Smooth muscle cell (in vitro differentiated cells): Measurements from ENCODE around the gene ARL6. TPM values are rescaled to one million over a fixed set of nuclear protein-coding genes. Genes with fewer than 3 reads are reported as not detected.

ENCODE experiments used
- DNase-seq: peaks from one replicate; lab custom pipeline; 2025; ENCODE audit not compliant: unreplicated experiment; lab: John Stamatoyannopoulos, UW
- H2AFZ ChIP-seq: fragments of 200-600 bp; sonication (generic); 2 replicates; pipeline ENCODE4 v1.6.0; 2016; ENCODE audit warnings: antibody characterized with exemption, low read depth, mild to moderate bottlenecking
- H3F3A ChIP-seq: fragments of 200-600 bp; sonication (generic); 2 replicates; pipeline ENCODE4 v1.6.0; 2017; ENCODE audit warnings: antibody characterized with exemption, low read depth
- H3K27ac ChIP-seq: fragments of 200-600 bp; sonication (generic); 2 replicates; pipeline ENCODE4 v1.5.1; 2016; ENCODE audit warnings: low read depth, mild to moderate bottlenecking
- H3K27me3 ChIP-seq: fragments of 200-600 bp; sonication (generic); 2 replicates; pipeline ENCODE4 v1.6.1; 2016; ENCODE audit warnings: low read depth, mild to moderate bottlenecking
- H3K36me3 ChIP-seq: fragments of 200-600 bp; sonication (generic); 2 replicates; pipeline ENCODE4 v1.5.1; 2016; ENCODE audit warnings: low read depth
- H3K4me1 ChIP-seq: fragments of 200-600 bp; sonication (generic); 2 replicates; pipeline ENCODE4 v1.5.1; 2016; ENCODE audit warnings: low read depth
- H3K4me2 ChIP-seq: fragments of 200-600 bp; sonication (generic); 2 replicates; pipeline ENCODE4 v1.6.0; 2016; ENCODE audit warnings: mild to moderate bottlenecking
- H3K4me3 ChIP-seq: fragments of 200-600 bp; sonication (generic); 2 replicates; pipeline ENCODE4 v1.5.1; 2016; ENCODE audit warnings: mild to moderate bottlenecking
- H3K79me2 ChIP-seq: fragments of 200-600 bp; sonication (generic); 2 replicates; pipeline ENCODE4 v1.6.0; 2016; ENCODE audit warnings: low read depth, mild to moderate bottlenecking
- H3K9ac ChIP-seq: fragments of 200-600 bp; sonication (generic); 2 replicates; pipeline ENCODE4 v1.6.0; 2016; ENCODE audit warnings: low read depth
- H3K9me3 ChIP-seq: fragments of 200-600 bp; sonication (generic); replicated peaks from 2 replicates; pipeline ENCODE4 v1.5.1; 2016; ENCODE audit warnings: low read depth
- H4K20me1 ChIP-seq: fragments of 200-600 bp; sonication (generic); 2 replicates; pipeline ENCODE4 v1.6.0; 2016; ENCODE audit warnings: low read depth
- WGBS: methylation state at CpG from one replicate; pipeline ENCODE4 v1.1.7; 2016; ENCODE audit warnings: low lambda C conversion rate; 5-methylcytosine and 5-hydroxymethylcytosine counted together
- polyA plus RNA-seq: library from polyadenylated mRNA; unstranded; fragments of >200 nt; fragmentation: Nextera tagmentation; extraction: Ambion mirVana; gene quantifications from 2 replicates; pipeline ENCODE4 v1.2.1, GENCODE V29; 2016
- total RNA-seq: library from RNA; depleted of rRNA; stranded (reverse); fragments of >200 nt; gene quantifications from 2 replicates; pipeline ENCODE4 v1.2.3, GENCODE V29; 2014
- TF ChIP-seq, protein P1 (sequence below): fragments of 200-600 bp; sonication (generic); IDR thresholded peaks from 2 replicates; pipeline ENCODE4 v1.5.1; 2017; ENCODE audit warnings: borderline replicate concordance, mild to moderate bottlenecking, antibody characterized with exemption; ENCODE audit not compliant: insufficient read depth, poor library complexity, severe bottlenecking

ARL6 gene
- total and polyA plus RNA-seq, 2 experiments from 2014 or later: 5.3 to 27.0 TPM

DNA sequence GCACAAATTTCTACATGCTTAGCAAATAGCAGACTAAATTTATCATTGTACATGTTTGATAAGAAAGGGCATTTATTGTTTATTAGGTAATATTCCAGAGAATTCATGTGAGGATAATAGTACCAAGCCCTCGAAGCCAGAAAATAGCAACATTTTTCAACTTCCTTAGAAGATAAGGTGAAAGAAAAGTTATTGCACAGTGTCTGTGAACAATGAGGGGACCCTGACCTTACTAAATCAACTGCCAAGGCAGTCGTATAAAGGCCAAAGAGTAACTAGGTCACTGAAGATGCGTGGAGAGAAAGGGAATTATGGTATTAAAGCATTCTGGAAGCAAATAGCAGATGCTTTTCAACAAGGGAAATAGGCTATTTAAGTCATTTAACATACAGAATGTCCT, 20.3 kb upstream of the ARL6 start:
- no peak overlapping the region for H3K4me3 ChIP-seq
- no peaks in the 10 kb centered on the region for H3K4me1 ChIP-seq
- H3K9me3 ChIP-seq: no peaks in the 10 kb centered on the region
- DNase-seq: no peak
- H3K9ac ChIP-seq: no peak overlapping the region
- no peaks in the 10 kb centered on the region for H3K79me2 ChIP-seq
- H3K27me3 ChIP-seq: no peaks in the 10 kb centered on the region
- no peaks in the 10 kb centered on the region for H3K36me3 ChIP-seq
- H3K27ac ChIP-seq: no peak overlapping the region
- WGBS: 82% methylated on average over 3 of the region's 3 CpGs
- no peak overlapping the region for H3K4me2 ChIP-seq
- no peaks in the 10 kb centered on the region for H4K20me1 ChIP-seq
- no peaks in the 10 kb centered on the region for H3F3A ChIP-seq
- no peak overlapping the region for H2AFZ ChIP-seq
- TF ChIP-seq, protein P1, sequence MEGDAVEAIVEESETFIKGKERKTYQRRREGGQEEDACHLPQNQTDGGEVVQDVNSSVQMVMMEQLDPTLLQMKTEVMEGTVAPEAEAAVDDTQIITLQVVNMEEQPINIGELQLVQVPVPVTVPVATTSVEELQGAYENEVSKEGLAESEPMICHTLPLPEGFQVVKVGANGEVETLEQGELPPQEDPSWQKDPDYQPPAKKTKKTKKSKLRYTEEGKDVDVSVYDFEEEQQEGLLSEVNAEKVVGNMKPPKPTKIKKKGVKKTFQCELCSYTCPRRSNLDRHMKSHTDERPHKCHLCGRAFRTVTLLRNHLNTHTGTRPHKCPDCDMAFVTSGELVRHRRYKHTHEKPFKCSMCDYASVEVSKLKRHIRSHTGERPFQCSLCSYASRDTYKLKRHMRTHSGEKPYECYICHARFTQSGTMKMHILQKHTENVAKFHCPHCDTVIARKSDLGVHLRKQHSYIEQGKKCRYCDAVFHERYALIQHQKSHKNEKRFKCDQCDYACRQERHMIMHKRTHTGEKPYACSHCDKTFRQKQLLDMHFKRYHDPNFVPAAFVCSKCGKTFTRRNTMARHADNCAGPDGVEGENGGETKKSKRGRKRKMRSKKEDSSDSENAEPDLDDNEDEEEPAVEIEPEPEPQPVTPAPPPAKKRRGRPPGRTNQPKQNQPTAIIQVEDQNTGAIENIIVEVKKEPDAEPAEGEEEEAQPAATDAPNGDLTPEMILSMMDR: no peak

DNA sequence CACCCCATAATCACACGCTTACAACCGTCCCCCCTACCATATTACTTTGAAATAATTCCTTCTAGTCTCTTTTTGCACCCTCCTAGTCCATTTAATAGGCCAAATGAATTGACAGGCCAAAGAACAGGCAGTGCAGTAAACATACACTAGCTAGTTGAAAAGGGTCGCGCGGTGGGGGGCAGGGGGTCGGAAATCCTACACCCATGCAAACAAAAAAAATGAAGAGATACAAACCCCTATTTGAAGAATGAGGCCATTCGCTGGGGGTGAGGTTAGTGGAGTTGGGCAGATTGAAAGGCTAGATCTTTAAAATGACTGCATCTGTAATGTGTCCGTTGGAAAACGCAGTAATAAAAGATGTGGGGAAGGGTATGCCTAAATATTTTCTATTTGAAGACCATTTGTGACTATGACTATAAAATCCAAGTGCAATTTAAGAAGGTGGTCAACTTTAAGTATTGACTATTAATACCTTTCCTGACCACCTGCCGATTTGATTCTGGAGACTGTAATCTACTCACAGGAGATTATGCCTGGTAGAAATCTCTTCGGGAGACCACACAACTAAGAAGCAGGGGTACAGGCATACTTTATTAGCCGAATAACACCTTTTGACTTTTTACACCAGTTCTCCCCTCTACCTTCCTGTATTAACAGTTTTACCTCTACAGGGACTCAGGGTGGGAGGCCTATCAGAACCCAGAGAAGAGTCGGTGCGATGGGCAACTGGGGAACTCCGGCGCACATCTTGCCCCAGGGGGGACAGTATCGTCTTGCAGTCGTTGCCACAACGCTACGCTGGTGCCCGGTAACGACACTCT, 762 bp upstream of the ARL6 start:
- H3K4me1 ChIP-seq: peaks cover 11% of the 10 kb centered on the region
- 14% methylated on average over 22 of the region's 22 CpGs for WGBS
- TF ChIP-seq, protein P1: no peak
- peak overlapping the region; percentile 20 for H3K27ac ChIP-seq
- peak overlapping the region; percentile 50 for H3K9ac ChIP-seq
- peak overlapping the region; percentile 100 for H2AFZ ChIP-seq
- no peaks in the 10 kb centered on the region for H3F3A ChIP-seq
- H3K9me3 ChIP-seq: no peaks in the 10 kb centered on the region
- no peak for DNase-seq
- H3K27me3 ChIP-seq: no peaks in the 10 kb centered on the region
- H3K4me2 ChIP-seq: peak overlapping the region; percentile 89
- H4K20me1 ChIP-seq: no peaks in the 10 kb centered on the region
- peak overlapping the region; percentile 83 for H3K4me3 ChIP-seq
- H3K79me2 ChIP-seq: peaks cover 4% of the 10 kb centered on the region
- H3K36me3 ChIP-seq: no peaks in the 10 kb centered on the region

DNA sequence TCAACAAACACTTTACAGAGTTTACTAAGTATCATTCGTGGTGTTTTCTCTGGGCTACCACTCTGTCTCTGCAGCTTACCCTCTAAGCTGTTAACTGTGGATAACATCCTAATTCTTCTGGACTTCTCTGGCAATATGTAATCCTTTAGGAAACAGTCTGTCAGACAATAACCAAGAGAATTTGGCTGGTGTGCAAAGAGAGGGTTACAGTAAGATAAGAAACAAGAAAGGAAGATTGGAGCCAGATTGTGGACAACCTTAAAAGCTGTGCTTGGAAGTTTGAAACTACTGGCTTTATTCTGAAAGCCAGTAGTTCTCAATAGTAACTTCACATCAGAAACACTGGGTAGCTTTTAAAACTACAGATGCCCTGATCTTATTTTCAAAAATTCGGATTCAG, 778 bp downstream of the ARL6 start:
- no peaks in the 10 kb centered on the region for H3F3A ChIP-seq
- H3K27me3 ChIP-seq: no peaks in the 10 kb centered on the region
- H2AFZ ChIP-seq: peak overlapping the region; percentile 100
- peaks cover 4% of the 10 kb centered on the region for H3K79me2 ChIP-seq
- TF ChIP-seq, protein P1: no peak
- no peaks in the 10 kb centered on the region for H4K20me1 ChIP-seq
- peak overlapping the region; percentile 89 for H3K4me2 ChIP-seq
- no peaks in the 10 kb centered on the region for H3K9me3 ChIP-seq
- H3K9ac ChIP-seq: peak overlapping the region; percentile 50
- peaks cover 11% of the 10 kb centered on the region for H3K4me1 ChIP-seq
- WGBS: 36% methylated on average over 2 of the region's 2 CpGs
- peak overlapping the region; percentile 83 for H3K4me3 ChIP-seq
- no peaks in the 10 kb centered on the region for H3K36me3 ChIP-seq
- DNase-seq: no peak
- no peak overlapping the region for H3K27ac ChIP-seq

DNA sequence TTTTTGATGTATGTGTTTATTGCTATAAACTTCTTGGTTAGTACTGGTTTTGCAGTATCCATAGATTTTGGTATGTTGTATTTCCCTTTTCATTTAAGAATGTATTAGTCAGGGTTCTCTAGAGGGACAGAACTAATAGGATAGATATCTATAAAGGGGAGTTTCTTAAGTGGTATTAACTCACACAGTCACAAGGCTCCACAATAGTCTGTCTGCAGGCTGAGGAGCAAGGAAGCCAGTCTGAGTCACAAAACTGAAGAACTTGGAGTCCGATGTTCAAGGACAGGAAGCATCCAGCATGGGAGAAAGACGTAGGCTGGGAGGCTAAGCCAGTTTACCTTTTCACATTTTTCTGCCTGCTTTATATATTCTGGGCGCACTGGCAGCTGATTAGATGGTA, 8.4 kb downstream of the ARL6 start:
- no peaks in the 10 kb centered on the region for H3K36me3 ChIP-seq
- 92% methylated on average over 3 of the region's 3 CpGs for WGBS
- no peak overlapping the region for H3K27ac ChIP-seq
- H3K79me2 ChIP-seq: peaks cover 3% of the 10 kb centered on the region
- H3K4me3 ChIP-seq: no peak overlapping the region
- TF ChIP-seq, protein P1: no peak
- H3K27me3 ChIP-seq: no peaks in the 10 kb centered on the region
- no peaks in the 10 kb centered on the region for H3K4me1 ChIP-seq
- no peaks in the 10 kb centered on the region for H3K9me3 ChIP-seq
- no peak overlapping the region for H3K9ac ChIP-seq
- no peak for DNase-seq
- no peaks in the 10 kb centered on the region for H4K20me1 ChIP-seq
- H3K4me2 ChIP-seq: no peak overlapping the region
- no peaks in the 10 kb centered on the region for H3F3A ChIP-seq
- H2AFZ ChIP-seq: no peak overlapping the region
